Nephron progenitor cell (in vitro differentiated cells): ENCODE results near the gene TBCD.
"Not testable (repeated sequence)": the region's sequence is repeated elsewhere in the genome, so short reads cannot be mapped to it uniquely, and the experiment has no call there.

Source experiments
- DNase-seq: peaks from one replicate; pipeline ENCODE4 v3.0.0; 2021
- H3K27ac Mint-ChIP-seq: 2 replicates; pipeline ENCODE4 v1.8.0; 2021; ENCODE audit warnings: mild to moderate bottlenecking, moderate library complexity, mixed read lengths
- H3K27me3 Mint-ChIP-seq: 2 replicates; pipeline ENCODE4 v1.8.0; 2021; ENCODE audit warnings: mild to moderate bottlenecking, low read depth, mixed read lengths; ENCODE audit not compliant: poor library complexity
- H3K36me3 Mint-ChIP-seq: 2 replicates; pipeline ENCODE4 v1.8.0; 2021; ENCODE audit warnings: low read depth, mixed read lengths
- H3K4me1 Mint-ChIP-seq: 2 replicates; pipeline ENCODE4 v1.8.0; 2021; ENCODE audit warnings: mixed read lengths
- H3K4me3 Mint-ChIP-seq: 2 replicates; pipeline ENCODE4 v1.8.0; 2021; ENCODE audit warnings: mild to moderate bottlenecking, moderate library complexity, mixed read lengths
- H3K9me3 Mint-ChIP-seq: 2 replicates; pipeline ENCODE4 v1.8.0; 2021; ENCODE audit warnings: mild to moderate bottlenecking, moderate library complexity, mixed read lengths
- CTCF ChIP-seq: fragments of 200-600 bp; sonication (generic); IDR thresholded peaks from 2 replicates; pipeline ENCODE4 v1.5.0; 2021; ENCODE audit warnings: antibody characterized with exemption

TBCD gene

GRCh38 chr17:82737967-82738877 is 13.6 kb upstream of the TBCD start:
- peaks cover 6% of the 10 kb centered on the region for H3K4me1 Mint-ChIP-seq
- no peak for DNase-seq
- H3K27me3 Mint-ChIP-seq, result peaks cover 17% of the 10 kb centered on the region
- H3K36me3 Mint-ChIP-seq, result peaks cover 62% of the 10 kb centered on the region
- H3K9me3 Mint-ChIP-seq, result peaks cover 47% of the 10 kb centered on the region
- no peak for TF ChIP-seq CTCF
- H3K4me3 Mint-ChIP-seq, result no peak overlapping the region
- H3K27ac Mint-ChIP-seq, result no peak overlapping the region

GRCh38 chr17:82740906-82741759 is 10.7 kb upstream of the TBCD start:
- TF ChIP-seq CTCF, result no peak
- peaks cover 77% of the 10 kb centered on the region for H3K36me3 Mint-ChIP-seq
- no peak for DNase-seq

GRCh38 chr17:82743344-82744219 is 8.3 kb upstream of the TBCD start:
- no peak for DNase-seq
- H3K4me3 Mint-ChIP-seq, result no peak overlapping the region
- H3K27ac Mint-ChIP-seq, result no peak overlapping the region
- TF ChIP-seq CTCF, result no peak
- H3K9me3 Mint-ChIP-seq, result peaks cover 81% of the 10 kb centered on the region
- H3K27me3 Mint-ChIP-seq, result peaks cover 14% of the 10 kb centered on the region
- H3K4me1 Mint-ChIP-seq, result no peaks in the 10 kb centered on the region
- H3K36me3 Mint-ChIP-seq, result peaks cover 92% of the 10 kb centered on the region

More at GRCh38 chr17:82740906-82741759, 10.7 kb upstream of the TBCD start:
- Mint-ChIP-seq H3K27me3 (peaks cover 10% of the 10 kb centered on the region), H3K4me1 (peaks cover 4% of the 10 kb centered on the region), H3K4me3 (no peak overlapping the region), H3K27ac (no peak overlapping the region), H3K9me3 (peaks cover 60% of the 10 kb centered on the region)

GRCh38 chr17:82744736-82745135 is 7.1 kb upstream of the TBCD start:
- not testable (repeated sequence) for H3K4me3 Mint-ChIP-seq, H3K27ac Mint-ChIP-seq, DNase-seq, H3K4me1 Mint-ChIP-seq
- Mint-ChIP-seq H3K9me3 (peaks cover 80% of the 10 kb centered on the region), H3K36me3 (peaks cover 89% of the 10 kb centered on the region), H3K27me3 (peaks cover 25% of the 10 kb centered on the region)

GRCh38 chr17:82745524-82745923 is 6.3 kb upstream of the TBCD start:
- TF ChIP-seq CTCF, result no peak
- H3K27me3 Mint-ChIP-seq, result peaks cover 33% of the 10 kb centered on the region

More at GRCh38 chr17:82745524-82745923, 6.3 kb upstream of the TBCD start:
- Mint-ChIP-seq H3K4me1 (no peaks in the 10 kb centered on the region), H3K9me3 (peaks cover 72% of the 10 kb centered on the region), H3K4me3 (no peak overlapping the region), H3K27ac (no peak overlapping the region), H3K36me3 (peaks cover 81% of the 10 kb centered on the region)
- DNase-seq, result no peak
